CD4-positive, alpha-beta T cell treated with Interleukin-10 for 1 hour (primary cell): ENCODE measurements around the gene CT83.

Source experiments
- DNase-seq: peaks from one replicate; pipeline ENCODE4 v3.0.0-alpha.2; 2020

Gene CT83, protein sequence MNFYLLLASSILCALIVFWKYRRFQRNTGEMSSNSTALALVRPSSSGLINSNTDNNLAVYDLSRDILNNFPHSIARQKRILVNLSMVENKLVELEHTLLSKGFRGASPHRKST

DNA sequence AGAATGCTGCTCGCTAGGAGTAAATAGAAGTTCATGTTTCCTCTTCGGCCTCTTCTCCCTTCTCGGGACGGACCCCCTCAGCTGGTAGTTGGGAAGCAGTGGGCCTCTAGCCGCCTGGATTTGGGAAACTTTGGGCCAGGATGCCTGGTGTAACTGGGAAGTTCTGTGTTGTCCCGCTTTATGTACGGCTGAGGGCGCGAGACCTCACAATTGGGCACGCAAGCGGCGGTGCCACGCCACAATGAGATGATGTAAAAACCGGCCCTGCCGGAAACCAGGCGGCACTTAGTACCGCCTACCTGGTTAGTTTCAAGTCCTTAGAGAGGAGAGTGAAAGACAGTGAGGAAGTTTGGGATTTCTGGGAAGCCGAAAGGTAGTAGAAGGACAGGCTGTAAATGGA lies at the start of gene CT83:
Gene CT83, minus strand, starts transcription at position 155 of the 400 bp plus-strand sequence. Its CDS starts 120 bp downstream, at position 35.
- DNase-seq, result no peak

DNA sequence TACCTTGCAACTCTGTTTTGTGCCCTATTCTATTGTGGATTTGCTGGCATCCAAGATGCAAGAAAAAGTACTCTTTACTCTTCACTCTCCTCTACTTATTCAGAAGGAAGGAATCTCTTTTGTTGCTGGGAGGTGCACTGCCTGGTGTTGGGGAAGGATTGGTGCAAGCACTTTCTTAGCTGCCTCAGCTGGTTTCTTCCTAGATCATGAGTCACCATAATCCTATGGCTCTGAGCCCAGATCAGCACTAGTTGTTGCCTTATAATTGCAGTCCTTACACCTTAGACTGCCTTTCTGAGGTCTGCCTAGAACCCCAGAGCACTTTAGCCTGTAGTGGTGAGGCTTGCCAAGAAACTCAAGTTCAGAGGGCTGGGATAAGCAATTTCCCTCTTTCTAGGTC lies 37.0 kb upstream of the CT83 start:
- no peak for DNase-seq

DNA sequence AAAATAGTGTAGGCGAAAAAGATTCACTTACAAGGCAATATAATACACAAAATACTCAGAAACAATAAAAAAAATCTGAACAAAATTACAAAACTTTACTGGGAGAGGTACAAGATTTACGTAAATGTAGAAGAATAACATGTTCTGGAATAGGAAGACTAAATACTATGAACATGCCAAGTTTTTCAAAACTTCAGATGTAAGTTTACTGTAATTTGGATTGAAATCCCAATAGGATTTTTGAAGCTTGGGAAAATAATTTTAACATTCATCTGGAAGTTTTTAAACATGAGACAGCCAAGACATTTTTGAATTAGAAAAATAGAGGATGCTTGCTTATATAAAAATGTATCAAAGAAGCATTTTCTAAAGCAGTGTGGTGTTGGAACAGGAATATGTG lies 30.5 kb upstream of the CT83 start:
- DNase-seq, result no peak

DNA sequence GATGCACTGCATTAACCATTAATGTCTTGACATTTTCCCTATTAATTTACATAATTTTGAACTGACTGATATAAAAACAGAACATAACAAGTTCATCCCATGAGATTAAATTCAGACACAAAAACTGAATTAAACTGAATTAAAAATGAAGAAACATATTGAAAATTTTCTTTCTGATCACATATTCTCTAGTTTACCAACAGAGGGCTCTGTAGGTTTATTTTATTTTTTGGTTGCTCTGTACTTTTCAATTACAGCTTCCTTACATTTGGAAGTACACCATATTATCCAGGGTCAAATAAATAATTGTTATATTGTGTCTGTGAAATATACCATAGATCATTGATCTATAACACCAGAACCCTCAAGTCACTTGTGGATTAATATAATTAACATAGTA lies 27.3 kb upstream of the CT83 start:
- no peak for DNase-seq

DNA sequence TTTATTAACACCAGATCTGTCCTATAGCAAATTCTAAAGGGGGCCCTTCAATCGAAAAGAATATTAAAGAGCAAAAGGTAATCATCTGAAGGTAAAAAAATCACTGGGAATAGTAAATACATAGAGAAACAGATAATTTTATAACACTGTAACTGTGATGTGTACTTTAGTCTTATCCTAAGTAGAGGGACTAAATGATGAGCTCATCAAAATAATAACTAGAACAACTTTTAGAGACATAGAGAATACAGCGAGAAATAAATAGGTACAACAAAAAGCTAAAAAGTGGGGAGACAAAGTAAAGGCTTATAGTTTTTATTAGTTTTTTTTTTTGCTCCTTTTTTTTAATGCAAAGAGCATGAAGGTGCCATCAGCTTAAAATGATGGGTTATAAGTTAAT lies 17.3 kb upstream of the CT83 start:
- no peak for DNase-seq

DNA sequence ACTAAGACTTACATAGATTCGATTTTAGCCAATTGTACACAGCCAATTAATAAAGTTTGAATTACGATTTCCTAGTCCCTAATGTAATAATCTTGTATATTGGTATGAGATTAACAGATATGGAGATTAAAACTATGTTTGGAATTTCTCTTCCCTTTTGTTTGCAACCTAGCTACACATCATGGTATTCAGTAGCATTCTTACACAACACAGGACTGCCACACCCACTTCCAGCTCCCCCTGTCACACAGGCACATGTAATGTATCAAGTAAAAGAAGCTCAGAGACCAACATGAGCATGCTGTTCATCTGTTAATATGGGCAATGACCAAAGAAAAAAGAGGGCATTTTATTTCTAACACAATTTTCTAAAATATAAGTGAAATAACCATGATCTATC lies 13.6 kb downstream of the CT83 start:
- no peak for DNase-seq

DNA sequence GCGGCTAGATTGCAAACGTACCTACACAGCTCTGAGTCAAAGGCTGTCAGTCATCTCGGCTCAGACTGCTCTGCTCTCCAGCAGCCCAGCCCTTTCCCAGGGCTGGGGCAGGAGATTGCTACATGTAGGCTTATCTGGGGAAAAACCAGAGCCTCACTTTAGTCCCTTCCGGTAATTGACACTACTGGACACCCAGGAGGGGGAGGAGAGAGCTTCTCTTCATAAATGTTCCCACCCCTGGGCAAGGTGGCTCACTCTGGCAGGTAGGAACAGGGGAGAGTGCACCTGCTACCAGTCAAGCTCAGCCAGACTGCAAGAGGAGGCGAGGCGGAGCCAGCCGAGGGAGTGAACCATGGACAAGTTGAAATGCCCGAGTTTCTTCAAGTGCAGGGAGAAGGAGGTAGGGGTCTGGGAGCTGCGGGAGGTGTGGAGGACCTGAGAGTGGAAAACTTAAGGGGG lies 26.4 kb downstream of the CT83 start, which contains the start of gene SLC6A14:
Gene SLC6A14, plus strand, starts transcription at position 249 of the 459 bp plus-strand sequence. Its CDS starts 104 bp downstream, at position 353.
- no peak for DNase-seq

DNA sequence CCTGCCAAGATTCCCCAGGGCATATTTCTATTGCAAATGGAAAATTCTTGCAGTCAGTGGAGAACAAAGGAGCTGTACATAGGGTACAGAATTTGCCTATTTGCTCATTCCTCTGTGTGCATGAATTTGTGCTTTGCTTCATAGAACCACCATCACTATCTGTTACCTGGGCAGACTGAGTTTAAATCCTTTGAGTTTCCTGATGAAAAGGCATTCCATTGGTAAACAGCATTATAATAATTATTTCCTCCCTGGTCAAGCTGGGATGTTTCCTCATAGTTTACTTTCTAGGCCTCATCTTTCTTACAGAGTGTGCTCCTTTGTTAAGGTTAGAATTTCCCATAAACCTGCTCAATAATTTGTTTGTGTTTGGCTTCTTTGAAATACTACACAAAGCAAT lies 27.2 kb downstream of the CT83 start:
- DNase-seq, result no peak

DNA sequence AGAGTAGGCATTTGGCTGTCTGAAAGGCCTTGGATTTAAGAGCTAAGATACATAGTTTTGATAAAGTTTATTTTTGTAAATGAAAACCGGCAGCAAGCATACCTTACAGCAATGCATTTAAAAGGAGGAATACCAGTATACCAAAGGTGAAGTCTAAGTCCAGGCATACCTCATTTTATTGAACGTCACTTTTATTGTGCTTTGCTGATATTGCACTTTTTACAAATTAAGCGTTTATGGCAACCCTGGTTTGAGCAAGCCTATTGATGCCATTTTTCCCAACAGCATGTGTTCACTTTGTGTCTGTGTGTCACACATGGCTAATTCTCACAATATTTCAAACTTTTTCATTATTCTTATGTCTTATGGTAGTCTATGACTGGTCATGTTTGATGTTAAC lies 34.8 kb downstream of the CT83 start:
- DNase-seq, result no peak

DNA sequence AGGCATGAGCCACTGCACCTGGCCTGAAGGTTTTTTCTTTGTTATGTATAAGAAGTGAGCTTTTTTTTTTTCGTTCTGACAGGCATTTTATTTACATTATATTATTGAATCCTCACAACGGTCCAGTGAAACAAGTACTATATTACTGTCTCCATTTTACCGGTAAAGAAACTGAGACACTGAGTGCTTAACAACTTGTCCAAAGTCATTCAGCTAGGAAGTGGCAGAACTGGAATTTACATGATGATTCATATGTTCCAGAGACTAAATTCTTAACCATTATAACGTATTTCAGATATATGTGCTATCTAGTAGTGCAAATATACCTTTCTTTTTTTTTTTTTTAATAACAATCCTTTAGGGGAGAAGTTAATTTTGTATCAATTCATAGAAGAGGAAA lies 44.8 kb downstream of the CT83 start:
- no peak for DNase-seq

DNA sequence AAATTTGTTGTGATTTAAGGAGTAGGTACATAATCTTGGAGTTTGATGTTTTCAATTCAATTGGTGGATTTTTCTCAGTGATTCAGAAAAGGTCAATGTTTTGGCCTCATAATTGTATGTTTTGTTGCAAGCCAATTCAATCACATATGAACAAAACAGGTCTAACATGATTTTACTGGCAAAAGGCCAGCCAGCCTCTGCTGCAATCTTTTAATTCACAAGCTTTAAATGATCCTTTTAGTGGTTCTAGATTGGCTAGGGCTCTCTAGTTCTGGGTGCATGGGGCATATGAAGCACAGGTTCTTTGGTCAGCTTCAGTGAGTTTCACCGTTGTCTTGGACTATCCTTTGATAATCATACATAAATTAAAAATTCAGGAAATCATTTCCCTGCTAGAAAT lies 45.6 kb downstream of the CT83 start:
- DNase-seq, result no peak

DNA sequence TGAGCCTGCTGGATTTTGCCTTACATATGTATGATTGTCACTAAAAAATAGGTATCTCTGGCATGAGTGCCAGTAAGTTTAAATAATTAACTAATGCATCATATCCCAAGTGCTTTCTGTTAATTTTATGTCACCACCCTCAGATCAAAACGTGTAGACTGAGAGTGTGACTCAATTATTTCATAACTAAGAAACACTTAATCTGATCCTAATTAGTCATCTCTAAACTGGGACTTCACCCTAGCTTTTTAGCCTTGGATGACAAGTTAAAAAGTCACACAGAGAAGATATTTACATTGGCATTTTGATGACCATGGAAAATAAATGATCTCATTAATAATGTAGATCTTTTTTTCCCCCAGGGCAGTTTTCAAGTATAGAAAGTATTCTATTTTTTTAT lies 49.5 kb downstream of the CT83 start:
- DNase-seq, result no peak
